ENCODE results near the gene UNC13D.

The UNC13D gene

DNA sequence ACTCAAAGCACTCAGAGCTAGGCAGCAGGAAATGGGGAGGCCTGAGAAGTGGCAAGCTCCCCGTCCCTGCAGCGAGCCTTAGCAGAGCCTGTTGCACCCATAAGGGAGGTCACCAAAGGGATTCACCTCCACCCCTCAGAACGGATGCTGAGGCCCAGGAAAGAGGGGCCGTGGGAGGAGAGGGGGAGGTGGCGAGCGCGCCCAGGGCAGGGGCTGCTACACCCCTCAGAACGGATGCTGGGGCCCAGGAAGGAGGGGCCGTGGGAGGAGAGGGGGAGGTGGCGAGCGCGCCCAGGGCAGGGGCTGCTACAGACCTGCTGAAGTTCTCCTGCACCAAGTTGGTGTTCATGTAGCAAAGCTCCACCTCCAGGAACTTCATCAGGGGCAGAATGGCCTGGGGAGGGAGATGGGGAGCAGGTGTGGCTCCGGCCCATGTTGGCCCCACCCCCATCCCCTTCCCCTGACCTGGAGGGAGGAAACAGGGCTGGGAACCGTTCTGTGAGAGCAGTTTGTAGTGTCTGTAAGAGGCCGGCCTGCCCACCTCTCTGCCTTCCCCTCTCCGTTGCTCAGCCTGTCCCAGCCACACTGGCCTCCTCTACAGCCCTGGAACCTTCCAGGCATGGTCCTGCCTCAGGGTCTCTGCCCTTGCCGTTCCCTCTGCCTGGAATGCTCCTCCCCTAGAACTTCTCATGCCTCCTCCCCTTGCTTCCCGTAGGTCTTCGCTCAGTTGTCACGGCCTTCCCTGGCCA, 11.4 kb downstream of the UNC13D start:
- no peak for DNase-seq

DNA sequence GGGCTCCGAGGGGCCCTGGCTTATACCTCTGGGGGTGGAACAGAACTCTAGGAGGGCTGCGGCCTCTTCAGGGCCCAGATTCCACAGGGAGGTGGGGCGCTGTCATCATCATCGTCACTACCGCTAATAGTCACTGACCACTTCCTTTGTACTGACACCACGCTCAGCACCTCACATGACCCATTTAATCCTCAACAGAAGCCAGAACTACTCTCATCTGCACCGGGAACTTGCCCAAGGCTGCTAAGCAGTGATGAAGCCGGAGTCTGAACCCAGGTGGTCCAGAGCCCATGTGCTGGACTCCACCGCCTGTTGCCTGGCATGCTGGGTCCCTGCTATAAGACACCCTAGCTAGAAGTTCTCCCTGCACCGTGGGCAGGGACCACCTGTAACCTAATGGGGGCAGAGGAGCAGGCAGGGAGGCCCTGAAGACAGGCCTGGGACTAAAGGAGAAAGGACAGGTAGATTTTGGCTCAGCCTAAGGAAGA, 12.0 kb downstream of the UNC13D start:
- DNase-seq, result no peak

DNA sequence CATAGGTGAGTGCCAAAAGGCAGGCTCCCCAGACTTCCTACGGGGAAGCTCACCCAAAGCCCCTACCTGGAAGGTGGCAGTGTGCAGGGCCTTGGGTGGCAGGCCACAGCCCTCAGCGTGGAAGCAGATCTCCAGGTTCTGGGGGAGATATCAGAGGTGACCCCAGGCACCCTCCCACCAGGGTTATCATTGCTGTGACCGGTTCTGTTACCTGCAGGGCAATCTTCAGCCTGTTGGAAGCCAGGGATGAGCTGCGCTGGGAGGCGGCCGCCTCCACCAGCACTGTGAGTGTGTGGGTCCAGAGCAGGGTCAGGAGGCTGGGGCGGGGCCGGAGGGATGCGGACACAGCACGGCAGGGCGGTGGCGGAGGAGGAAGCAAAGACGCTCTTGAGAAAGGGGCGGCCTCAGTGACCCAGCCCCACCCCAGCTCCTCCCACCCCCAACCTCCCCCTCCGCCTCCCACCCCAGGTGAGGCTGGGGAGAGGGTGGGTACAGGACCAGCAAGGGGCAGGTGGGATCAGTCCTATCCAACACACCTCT, 13.1 kb downstream of the UNC13D start:
- DNase-seq, result no peak

DNA sequence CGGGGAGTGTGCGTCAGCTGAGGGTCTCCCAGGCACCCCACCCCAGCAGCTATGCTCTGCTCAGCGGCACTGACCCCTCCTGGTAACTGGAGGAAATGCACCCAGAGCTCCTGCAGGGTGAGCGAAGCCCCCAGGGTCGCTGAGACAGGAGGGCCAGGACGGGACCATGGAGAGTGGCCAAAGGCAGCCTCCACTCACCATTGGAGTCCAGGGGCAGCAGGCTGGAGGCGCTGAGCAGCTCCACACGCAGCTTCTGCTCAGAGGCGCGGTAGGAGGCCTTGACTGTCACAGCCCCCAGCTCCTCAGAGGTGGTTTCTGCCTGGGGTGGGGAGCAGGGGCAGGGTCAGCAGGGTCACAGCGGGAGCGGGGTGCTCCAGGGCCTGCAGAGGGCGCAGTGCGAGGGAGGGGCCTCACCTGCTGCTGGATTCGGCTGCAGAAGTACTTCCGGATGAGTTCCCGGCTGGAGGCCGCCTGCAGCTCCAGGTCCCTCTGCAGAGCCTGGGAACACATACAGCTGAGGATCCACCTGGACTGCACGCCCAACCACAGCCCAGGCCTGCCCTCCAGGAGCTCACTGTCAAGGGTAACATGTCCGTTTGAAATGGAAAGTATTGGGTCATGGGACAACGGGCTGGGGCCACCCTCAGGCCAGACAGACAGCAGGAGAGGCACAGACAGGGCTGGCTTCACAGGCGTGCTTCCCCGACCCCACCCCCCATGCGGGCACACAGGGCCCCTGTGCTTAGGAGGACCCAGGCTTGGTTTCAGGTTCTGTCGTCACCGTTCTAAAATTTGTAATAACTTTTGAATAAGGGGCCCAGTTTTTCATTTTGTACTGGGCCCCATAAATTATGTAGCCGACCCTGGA, 13.8 kb downstream of the UNC13D start:
- DNase-seq, result no peak

DNA sequence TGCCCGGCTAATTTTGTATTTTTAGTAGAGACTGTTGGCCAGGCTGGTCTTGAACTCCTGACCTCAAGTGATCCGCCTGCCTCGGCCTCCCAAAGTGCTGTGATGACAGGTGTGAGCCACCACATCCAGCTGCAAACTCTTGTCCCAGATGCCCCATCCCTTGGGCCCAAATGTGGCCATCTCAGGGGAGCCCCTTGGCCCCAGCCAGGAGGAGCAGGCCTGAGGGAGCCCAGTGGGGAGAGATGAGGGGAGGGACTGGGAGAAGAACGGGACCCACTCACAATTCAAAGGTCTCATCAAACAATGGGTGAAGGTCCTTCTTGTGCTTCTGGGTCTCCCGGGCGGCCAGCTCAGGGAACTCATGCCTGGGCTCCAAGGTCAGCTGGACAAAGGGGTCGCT, 14.5 kb downstream of the UNC13D start:
- no peak for DNase-seq

DNA sequence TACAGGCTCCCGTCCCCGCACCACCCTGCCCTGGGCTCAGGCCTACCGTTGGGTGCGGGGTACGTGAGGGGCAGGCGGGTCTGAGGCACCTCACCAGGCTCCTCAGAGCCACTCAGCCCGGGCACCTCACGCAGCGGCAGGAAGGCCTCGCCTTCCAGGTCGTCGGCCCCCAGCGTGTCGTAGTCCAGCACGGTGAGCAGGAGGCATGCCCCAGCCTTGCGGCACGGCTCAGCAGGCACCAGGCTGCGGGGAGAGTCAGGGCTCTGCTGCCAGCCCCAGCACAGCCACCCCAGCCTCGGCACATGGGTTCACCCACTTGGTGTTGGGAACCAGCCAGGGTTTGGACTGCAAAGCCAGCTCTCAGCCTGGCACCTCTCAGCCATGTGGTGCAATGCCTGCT, 15.5 kb downstream of the UNC13D start:
- DNase-seq, result no peak

DNA sequence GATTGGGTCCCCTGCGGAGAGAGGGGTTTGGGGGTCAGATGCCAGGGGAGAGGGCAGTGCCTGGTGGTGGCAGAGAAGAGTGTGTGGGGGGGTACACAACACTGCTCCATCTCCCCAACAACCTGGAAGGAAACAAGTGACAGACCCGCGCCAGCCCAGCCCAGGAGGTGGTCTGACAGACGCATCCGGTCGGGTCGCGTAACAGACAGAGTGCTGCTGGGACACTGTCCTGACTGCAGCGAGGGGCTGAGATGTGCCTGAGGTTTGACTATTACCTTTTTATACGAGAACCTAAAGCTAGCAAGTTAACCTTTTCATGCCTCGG, 16.2 kb downstream of the UNC13D start:
- DNase-seq, result no peak

DNA sequence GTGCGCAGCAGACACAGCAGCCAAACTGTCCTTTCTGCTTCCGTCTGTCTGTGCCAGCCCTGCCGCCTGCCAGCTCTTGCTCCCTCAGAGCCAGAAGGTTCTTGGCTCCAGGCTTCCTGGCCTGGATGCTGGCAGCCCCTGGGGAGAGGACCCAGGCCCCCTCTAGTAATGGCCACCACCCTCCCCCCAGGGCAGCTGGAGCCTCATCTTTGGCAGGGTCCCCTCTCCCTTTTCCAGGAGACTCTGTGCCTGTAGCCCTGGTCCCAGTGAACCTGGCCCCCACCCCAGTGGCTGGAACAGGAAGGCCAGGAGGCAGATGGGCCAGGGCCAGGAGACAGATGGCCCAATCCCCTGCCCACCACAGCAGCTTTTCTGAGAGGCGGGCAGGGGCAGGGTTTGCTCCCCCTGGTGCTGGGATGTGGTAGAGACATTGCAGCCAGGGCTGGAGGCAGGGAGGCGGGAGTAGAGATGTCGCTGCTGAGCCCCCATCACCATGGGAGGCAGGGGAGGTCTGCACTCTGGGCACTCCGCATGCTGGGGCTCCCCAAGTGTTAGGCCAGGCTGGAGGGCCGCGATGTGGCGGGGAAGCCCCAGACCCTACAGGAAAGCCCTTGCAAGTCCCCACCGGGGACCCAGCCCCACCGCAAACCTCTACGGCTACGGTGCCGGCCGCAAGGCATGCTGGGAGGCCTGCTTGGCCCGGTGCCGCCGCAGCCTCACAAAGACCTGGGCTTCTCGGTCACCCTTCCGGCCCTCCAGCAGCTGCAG, 16.7 kb downstream of the UNC13D start:
- peak; percentile 86 for DNase-seq

DNA sequence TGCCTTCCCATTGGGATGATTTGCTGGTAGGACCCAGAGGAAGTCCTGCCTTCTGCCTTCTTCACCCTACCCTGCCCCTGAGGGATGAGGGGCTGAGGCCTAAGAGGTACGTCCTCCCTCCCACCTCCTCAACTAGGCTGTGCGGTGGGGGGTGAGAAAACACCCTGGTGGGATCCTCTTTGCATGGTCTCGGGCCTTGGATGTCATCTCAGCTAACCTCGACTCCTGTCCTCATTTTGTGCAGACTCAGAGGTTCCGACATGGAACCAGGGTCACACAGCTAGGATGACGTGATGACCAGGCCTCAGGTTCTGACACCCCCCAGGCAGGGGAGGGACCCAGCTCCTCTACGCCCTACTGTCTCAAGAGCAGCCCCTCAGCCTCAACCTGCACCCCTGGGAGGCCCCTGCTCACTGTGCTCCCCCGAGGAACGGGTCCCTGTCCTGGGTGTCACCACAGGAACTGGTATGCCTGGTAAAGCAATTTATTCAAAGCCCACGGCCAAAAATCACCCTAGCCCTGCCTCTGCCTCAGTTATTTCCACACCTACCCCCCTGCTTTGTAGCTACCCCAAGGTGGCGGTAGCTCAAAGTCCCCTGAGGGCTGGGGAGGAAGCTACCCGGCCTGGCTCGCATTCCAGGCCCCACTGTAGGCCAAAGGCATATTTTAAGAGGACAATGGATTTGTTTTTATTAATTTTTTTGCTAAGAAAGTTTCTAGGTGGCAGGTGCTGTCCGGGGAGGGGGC, 17.5 kb downstream of the UNC13D start:
- DNase-seq, result no peak

DNA sequence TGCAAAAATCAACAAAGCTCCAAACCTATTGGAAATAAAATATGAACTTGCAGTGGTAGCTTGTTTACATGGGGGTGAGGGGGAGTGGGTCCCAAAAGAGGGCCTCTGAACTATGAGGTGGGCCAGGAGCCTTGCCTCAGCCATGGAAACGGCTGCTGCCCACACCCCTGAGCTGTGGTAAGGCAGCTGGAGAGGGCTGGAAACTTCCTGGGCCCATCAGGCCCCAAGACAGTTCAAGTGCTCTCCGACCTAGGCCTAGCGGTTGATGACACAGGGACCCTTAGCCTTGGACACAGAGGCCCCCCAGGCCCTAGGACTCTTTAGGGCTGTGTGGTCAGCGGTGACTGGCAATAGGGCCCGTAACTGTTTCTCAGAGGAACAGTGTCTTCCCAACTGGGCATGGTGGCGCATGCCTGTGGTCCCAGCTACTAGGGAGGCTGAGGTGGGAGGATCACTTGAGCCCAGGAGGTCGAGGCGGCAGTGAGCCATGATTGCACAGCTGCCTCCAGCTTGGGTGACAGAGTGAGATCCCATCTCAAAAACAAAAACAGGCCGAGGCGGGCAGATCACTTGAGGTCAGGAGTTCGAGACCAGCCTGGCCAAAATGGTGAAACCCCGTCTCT, 18.3 kb downstream of the UNC13D start:
- DNase-seq, result no peak

DNA sequence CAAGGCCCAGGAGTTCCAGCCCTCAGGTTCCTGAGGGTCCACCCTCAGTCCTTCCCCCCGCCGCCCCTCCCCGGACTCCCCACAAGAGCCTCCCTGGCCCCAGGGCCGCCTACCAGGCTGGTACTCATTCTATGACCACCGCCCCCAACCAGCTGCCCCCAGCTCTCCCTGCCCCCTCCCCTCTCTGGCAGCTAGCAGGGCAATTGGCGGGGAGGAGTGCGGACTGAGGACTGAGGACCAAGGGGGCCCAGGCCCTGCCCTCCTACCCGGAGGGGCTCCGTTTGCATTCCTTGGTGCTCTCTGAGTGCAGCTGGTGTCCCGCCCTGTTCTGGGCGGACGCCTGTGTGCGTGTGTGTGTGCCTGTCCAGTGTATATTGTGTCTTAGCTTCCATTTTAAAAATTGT, 19.1 kb downstream of the UNC13D start:
- DNase-seq, result no peak

DNA sequence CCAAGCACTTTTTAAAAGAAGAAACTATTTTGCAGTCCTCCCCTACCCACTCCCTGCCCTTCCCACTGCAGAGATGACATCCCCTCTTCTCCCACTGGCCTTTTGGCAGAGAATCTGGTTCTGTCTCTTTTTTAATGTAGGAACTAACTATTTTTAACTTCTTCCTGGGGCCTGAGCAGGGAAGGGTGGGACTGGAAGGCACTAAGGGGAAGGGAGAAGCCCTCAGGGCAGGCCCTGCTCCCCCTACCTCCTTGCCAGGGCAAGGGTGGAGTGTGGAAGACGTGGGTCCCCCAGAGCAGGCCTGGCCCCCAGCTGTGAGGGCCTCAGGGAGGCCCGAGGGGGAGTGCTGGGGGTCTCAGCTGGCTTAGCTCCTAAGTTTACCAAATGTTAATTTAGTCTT, 19.5 kb downstream of the UNC13D start:
- DNase-seq, result no peak

DNA sequence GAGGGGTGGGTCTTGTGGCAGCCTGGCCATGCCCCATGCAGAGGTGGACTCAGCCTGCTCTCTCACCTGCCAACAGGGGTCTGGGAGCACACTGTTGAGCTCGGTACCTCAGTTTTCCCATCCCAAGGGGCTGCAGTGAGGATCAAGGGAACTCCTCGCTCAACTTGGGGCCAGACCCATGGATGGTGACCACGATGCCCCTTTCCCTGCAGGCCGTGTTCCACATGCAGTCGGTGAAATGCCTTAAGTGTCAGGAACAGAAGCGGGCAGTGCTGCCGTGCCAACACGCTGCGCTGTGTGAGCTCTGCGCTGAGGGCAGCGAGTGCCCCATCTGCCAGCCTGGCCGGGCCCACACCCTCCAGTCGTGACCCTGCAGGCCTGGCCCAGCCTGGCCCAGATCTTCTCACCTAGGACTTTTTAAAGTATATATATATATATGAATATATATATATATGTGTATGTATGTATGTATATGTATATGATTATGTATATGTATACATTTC, 20.1 kb downstream of the UNC13D start:
- no peak for DNase-seq

DNA sequence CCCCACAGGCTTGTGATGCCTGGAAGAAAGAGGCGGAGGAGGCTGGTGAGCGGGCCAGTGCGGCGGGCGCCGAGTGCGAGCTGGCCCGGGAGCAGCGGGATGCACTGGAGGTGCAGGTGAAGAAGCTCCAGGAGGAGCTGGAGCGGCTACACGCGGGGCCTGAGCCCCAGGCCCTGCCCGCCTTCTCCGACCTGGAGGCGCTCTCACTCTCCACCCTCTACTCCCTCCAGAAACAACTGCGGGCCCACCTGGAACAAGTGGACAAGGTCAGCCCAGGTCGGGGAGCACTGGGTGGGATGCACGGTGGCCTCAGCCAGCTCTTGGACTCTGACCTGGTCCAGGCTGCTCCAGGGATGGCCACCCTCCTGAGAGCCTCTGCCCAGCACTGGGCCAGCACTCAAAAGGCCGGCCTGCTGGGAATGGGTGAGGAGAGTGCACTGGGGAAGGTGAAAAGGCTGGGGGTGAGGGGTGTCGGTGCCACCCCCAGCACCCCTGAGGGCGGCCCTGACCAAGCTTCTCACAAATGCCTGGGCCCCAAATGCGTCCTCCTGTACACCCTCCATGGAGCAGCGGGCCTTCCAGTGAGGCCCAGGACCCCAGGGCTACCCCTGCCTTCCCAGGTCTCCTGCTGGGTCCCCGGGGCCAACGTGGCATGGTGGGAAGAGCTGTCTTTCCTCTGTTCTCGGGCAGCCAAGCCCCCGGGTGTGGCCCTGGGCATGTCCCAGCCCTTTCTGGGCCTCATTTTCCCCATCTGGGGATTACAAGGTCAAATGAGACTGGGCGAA, 20.8 kb downstream of the UNC13D start:
- no peak for DNase-seq

DNA sequence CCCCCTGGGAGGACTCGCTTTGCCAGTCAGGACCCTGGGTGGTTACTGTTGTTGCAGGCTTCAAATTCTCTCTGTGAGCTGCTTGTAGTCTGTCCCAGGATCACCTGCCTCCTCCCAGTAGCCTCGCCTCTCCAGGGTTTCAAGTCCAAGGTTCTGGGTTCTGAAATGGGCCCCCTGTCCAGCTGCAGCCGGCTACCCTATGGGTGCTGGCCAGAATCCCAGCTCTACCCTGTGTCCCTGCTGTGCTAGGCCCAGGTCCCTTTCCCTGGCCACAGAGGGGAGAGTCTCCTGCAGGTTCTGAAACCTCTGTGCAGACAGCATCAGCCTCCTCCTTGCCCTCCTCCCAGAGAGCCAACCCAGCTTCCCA, 21.4 kb downstream of the UNC13D start:
- no peak for DNase-seq

DNA sequence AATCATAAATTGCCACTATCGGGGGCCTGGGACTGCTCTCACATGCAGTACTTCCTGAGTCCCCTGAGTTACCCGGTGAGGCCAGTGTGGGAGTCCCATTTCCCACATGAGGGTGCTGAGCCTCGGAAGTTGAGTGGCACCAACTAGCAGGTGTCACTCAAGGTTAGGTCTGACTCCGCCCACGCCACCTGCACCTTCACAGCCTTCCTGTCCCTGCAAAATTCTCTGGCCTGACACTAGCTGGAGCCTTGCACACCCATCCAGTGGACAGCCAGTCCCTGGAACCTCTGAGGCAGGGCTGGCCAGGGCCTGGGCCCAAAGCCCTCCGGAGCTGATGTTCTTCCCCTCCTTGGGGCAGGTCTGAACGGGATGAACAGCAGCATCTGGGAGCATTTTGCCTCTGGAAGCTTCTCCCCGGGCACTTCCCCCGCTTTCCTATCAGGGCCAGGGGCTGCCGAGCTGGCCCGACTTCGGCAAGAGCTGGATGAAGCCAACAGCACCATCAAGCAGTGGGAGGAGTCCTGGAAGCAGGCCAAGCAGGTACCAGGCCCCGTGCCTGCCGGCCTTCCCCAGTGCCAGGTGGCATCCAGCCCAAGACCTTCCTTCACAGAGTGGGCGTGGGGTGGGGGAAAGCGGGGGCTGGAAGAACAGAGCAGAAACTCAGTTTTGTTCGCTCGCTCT, 21.9 kb downstream of the UNC13D start:
- DNase-seq, result peak; percentile 23

DNA sequence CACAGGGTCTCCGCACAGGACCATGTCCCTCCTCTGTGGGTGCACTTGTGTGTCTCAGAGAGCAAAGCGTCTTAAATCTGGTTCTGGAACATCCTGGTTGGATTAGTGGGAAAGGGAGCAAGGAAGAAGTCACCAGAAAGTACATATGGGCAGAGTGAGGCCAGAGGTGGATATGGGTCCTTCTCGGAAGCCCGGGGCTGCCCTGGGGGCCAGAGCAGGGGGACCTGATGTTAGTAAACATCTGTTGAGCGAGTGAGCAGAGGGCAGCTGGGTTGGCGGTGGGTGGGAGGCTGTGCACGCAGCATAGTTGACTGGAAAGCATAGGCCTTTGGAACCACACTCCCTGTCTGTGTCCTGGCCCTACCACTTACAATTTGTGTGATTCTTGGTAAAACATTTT, 22.7 kb downstream of the UNC13D start:
- DNase-seq, result no peak

DNA sequence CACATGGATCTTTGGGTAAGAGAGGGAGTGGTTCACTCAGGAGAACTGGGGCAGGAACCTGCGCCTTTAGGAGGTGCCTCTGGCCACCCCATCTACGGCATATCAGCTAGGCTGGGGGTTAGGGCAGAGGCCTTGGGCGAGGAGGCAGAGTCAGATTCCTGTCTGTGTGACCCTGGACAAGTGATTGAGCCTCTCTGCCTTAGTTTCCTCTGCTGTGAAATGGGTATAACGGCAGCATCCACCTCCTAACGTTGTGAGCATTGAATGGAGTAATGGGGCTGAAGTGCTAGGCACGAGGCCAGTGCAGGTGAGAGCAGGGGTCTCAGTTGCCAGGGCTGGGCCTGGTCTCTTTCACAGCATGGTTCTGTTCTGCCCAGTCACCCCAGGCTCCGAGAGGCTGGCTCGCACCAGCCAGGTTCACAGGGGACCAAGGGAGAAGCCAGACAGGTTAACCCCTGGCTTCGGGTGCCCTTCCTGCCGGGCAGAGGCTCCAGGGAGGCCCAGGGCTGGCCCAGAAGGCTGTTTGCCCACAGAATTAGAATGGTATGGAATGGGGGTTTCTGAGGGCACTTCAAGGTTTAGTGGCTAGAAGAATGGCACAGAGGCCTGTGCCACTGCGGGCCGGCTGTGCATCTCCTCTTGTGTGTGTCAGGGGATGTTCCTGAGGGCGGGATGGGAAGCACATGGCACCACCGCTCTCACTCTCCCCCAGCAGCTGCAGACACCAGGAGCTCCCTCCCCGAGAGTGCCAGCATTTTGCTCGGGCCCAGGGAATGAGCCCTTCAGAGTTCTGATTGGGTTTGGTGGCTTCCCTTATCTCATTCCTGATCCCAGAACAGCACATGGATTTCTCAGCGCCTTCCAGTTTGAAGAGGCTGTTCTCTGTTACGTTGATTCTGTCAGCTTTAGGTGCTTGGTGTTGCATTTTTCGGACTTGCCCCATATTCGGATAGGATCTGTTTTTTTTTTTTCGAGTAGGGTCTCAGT, 23.8 kb downstream of the UNC13D start:
- no peak for DNase-seq

DNA sequence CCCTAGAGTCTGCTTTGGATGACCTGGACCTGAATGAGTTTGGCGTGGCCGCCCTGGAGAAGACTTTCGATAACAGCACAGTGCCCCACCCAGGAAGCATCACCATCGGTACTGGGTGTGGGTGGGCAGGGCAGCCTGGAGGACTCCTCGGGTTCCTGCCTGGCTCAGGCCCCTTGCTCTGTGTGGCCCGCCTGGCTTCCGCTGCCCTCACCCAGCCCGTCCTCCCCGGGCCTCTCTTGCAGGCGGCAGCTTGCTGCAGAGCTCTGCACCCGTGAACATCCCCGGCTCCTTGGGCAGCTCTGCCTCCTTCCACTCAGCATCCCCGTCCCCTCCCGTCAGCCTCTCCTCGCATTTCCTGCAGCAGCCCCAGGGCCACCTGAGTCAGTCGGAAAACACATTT, 24.5 kb downstream of the UNC13D start:
- DNase-seq, result no peak
